Activated T-cell treated with anti-CD3 and anti-CD28 coated beads, Interleukin-2, amount 50 U/mL, for 1 hour (primary cell): Measurements from ENCODE around the gene POLR3E.
"Not testable (repeated sequence)": the region's sequence is repeated elsewhere in the genome, so short reads cannot be mapped to it uniquely, and the experiment has no call there.

ENCODE experiments used
- DNase-seq: peaks from one replicate; pipeline ENCODE4 v3.0.0-alpha.2; 2020

Gene POLR3E

GRCh38 chr16:22337045-22337444 is 39.8 kb downstream of the POLR3E start:
- DNase-seq: no peak

- no peak for DNase-seq
These were observed 40.8 kb downstream of the POLR3E start for GRCh38 chr16:22337849-22338635.

GRCh38 chr16:22340945-22341344 is 43.7 kb downstream of the POLR3E start:
- no peak for DNase-seq

- no peak for DNase-seq
These were observed 44.9 kb downstream of the POLR3E start for GRCh38 chr16:22342082-22342481.

GRCh38 chr16:22346483-22346882 is 49.3 kb downstream of the POLR3E start:
- no peak for DNase-seq

- DNase-seq: no peak
These were observed 50.1 kb downstream of the POLR3E start for GRCh38 chr16:22347100-22347820.

- no peak for DNase-seq
These were observed 51.1 kb downstream of the POLR3E start for GRCh38 chr16:22348291-22348690.

- not testable (repeated sequence) for DNase-seq
These were observed 53.8 kb downstream of the POLR3E start for GRCh38 chr16:22351017-22351416.

- no peak for DNase-seq
These were observed 54.9 kb downstream of the POLR3E start for GRCh38 chr16:22352140-22352539.

GRCh38 chr16:22352723-22353122 is 55.5 kb downstream of the POLR3E start:
- no peak for DNase-seq

GRCh38 chr16:22353191-22353919 is 56.1 kb downstream of the POLR3E start:
- no peak for DNase-seq

- no peak for DNase-seq
These were observed 56.8 kb downstream of the POLR3E start for GRCh38 chr16:22353933-22354541.

- no peak for DNase-seq
These were observed 58.3 kb downstream of the POLR3E start for GRCh38 chr16:22355487-22355908.

- no peak for DNase-seq
These were observed 59.9 kb downstream of the POLR3E start for GRCh38 chr16:22356930-22357634.

- DNase-seq: no peak
These were observed 60.4 kb downstream of the POLR3E start for GRCh38 chr16:22357635-22357971.

GRCh38 chr16:22358000-22358399 is 60.8 kb downstream of the POLR3E start:
- DNase-seq: no peak

- DNase-seq: no peak
These were observed 62.5 kb downstream of the POLR3E start for GRCh38 chr16:22359679-22360078.

- no peak for DNase-seq
These were observed 63.9 kb downstream of the POLR3E start for GRCh38 chr16:22360963-22361659.

GRCh38 chr16:22364241-22364640 is 67.0 kb downstream of the POLR3E start:
- DNase-seq: no peak

GRCh38 chr16:22366371-22366770 is 69.2 kb downstream of the POLR3E start:
- DNase-seq: no peak

- no peak for DNase-seq
These were observed 69.7 kb downstream of the POLR3E start for GRCh38 chr16:22366889-22367288.
